NCI-H524 (cell line): ENCODE results near the gene TGM6.

Experiments
- DNase-seq, 2 experiments: peaks; one replicate each; lab custom pipeline; 2025; lab: John Stamatoyannopoulos, UW

Gene TGM6

DNA sequence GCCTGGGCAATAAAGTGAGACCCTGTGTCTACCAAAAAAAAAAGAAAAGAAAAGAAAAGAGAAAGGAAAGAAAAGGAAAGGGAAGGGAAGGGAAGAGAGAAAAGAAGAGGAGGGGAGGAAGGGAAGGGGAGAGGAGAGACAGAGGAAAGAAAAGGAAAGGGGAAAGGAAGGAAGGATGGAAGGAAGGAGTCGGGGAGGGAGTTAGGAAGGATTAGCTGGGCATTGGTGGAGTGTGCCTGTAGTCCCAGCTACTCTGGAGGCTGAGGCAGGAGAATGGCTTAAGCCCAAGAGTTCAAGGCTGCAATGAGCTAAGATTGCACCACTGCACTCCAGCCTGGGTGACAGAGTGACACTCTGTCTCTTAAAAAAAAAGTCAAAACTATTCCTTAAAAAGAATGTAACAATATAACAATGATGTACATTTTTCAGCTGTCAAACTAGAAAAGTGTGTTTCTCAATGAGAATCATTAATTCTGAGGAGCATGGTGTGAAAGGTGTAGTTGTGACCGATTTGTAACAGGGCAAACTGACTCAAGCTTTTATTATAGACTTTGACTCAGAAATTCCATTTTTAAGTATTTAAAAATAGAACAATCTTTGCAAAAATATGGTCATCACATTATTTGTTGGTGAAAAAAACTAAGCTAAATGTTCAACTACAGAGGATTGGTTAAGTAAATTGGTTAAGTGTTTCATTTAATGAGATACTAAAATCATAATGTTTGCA, 75.2 kb downstream of the TGM6 start:
- DNase-seq = no peak

DNA sequence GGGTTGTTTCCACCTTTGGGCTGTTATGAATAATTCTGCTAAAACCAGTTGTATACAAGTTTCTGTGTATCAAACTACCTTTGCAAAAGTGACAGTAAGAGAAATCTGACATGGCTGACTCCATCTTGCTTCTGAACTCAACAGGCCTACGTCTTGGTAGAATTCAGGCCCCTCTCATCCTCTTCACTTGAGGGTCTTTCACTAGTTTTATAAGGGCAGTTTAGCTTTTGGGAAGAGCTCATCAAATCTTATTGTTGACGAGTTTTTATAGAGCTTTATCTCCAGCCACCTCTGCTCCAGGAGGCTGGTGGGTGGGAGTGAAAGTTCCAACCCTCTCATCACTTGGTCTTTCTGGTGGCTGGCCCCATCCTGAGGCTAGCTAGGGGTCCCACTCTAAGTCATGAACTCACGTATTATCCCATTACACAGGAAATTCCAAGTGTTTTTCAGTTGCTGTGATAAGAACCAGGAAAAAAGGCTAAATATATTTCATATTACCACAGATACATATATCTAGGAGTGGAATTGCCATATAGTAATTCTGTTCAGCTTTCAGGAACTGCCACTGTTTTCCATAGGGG, 78.3 kb downstream of the TGM6 start:
- DNase-seq = no peak

DNA sequence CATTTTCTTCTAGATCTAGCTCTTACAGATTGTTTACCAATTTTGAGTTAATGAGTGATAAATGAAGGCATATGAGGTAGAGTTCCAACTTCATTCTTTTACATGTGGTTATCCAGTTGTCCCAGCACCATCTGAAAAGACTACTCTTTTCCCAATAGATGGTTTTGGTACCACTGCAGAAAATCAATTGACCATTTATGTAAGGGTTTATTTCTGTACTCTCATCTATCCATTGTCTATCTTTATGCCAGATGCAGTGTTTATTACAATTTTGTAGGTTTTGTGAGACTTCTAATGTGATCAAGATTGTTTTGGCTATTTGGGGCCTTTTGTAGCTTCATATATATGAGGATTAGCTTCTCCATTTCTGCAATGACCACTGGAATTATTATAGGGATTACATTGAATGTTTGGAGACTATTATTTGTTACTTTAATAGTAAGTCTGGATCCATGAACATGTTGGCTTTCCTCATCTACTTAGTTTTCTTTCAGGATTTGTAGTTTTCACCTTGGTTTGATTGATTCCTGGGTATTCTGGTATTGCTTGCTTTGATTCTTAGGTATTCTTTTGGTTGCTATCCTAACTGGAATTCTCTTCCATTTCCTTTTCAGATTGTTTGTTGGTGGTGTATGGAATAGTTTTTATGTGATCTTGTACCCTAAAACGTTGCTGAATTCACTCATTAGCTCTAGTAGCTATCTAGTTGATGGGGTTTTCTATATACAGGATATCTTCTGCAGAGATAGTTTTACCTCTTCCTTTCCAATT, 79.5 kb downstream of the TGM6 start:
- no peak for DNase-seq

DNA sequence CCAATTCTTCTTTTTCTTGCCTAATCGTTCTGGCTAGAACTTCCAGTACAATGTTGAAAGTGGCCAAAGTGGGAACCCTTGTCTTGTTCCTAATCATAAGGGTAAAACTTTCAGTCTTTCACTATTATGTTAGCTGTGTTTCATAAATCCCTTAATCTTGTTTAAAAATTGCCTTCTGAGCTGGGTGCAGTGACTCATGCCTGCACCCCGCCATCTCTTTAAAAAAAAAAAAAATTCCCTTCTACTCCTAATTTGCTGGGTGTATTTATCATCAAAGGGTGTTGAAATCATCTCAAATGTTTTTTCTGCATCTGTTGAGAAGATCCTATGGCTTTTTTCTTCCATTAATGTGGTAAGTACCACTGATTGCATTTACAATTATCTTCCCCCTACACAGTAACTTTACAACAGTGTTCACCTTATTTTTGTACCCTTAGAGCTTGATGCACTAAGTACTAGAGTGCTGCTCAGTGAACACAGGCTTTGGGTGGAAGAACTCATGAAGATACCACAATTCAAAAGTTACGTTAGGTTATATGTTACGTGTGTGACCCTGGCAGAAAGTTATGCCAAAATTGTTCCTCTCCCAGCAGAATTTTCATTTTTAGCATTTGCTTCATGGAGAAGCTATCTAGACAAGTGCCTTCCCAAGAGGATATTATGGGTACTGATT, 80.2 kb downstream of the TGM6 start:
- DNase-seq = no peak

DNA sequence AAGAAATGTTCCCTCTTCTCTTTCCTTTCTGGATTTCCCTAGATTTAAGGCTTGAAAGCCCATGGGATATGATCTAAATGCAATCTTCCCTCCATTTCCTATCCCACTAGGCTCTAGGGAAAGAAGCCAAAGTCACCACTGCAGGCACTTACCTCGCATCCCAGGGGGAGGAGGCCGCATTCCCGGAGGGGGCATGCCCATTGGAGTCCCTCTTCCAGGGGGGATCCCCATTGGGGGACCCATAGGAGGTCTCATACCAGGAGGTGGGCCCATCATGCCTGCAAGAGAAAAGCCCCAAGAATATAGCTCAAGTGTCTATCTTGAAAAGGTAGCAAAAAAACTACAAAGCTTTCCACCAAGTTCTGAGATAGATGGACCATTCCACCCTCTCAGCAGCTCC, 81.8 kb downstream of the TGM6 start:
- DNase-seq = no peak

DNA sequence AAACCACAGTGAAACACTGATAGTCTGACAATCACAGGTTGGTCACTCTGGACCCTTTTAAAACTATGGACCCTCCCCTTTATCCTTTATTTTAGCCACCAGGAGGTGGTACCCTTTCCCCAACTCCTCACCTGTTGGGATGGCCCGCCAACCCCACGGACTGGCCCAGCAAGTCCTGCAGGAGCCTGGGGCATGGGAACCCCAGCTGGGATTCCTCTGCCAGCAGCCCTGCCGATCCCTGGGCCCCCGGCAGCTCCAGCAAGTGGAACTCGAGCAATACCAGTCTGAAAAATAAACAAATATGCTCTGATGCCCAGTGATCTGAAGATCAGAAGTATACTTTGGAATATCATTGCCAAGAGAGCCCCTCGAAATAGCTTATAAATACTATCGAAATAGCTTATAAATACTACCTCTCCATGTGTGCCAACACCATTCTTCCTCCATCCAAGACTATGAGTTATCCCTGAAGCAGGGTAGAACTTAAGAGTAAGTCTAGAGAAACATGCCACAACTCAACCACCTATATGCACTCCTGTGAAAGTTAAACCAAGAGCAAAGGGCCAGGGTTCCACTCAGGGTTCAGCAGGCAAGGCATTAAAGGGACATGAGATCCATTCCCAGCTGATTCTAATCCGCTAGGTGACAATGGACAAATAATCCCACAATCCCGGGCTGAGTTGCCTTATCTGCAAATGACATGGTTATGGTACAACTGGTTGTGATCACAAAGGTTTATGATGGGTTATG, 83.1 kb downstream of the TGM6 start:
- no peak for DNase-seq

DNA sequence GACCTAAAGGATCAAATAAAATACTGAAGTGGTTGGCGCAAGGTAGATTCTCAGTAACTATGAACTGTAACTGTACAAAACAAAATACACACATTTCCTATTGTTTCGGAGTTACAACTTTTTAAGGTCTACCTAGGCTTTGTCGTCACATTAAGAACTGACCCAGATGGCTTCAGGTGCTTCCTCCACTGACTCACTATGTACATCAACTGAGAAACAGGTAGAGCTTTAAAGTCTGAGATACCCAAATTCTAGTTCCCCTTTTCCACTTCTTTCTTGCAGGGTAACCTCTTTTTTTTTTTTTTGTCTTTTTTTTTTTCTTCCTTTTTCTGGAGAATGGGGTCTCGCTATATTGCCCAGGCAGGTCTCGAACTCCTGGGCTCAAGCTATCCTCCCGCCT, 84.4 kb downstream of the TGM6 start:
- no peak for DNase-seq

DNA sequence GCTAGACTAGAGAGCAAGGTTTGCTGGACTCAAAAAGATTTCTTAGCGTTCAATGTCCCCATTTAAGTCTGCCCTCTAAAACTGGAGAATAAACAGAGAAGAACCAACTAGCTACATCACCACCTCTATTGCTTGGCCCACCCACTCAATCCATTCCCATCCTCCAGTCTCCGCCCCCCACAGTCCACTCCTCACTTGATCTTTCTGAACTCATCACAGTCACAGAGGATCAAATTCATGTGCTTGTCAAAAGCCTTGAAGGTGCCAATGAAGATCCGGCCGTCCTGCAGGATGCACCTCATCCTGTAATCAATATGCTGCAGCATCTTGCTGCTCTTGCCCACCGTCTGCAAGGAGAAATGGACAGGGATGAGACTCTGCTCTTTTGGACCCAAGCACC, 86.7 kb downstream of the TGM6 start:
- no peak for DNase-seq

DNA sequence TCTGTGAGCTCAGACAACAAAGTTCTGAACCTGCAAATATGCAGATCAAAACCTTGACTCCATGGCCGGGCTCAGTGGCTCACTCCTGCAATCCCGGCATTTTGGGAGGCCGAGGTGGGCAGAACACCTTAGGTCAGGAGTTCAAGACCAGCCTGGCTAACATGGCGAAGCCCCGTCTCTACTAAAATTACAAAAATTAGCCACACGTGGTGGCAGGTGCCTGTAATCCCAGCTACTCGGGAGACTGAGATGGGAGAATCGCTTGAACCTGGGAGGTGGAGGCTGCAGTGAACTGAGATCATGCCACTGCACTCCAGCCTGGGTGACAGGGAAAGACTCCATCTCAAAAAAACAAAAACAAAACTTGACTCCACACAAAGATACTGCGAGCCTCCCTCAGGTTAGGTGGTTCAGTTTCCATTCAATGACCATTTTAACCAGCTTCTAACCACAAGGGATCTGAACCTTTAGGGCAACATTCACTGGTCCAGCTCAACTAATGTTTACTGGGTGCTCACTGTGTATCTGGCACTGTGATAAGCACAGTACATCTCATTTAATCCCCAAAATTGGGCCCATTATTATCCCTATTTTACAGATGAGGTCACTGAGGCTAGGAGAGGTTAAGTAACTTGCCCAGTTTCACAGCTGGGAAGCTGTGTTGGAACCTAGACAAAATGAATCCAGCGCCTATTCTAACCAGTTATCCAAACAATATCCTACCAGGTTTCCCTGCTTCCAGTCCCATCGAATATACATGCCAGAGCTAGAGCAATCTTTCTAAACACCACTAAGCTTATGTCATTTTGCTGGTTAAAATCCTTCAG, 88.1 kb downstream of the TGM6 start:
- DNase-seq = no peak

DNA sequence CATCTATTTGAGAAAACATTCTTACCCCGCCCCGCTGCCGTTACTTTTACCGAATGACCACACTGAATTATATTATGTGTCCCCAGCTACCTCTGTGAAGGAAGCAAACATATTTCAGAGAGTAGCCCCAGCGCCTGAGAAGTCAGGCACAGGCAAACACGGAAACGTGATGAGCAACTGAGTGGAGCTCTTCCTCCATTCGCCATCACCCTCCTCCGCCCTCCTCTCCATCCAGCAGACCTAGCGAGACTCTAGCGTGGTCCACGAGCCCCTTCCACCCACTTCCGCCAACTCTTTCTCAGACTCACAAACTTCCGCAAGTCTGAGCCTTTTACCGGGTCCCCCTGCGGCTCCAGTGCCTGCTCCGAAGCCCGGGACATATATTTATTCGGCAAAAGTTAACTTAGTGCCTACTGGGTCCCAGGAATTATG, 89.3 kb downstream of the TGM6 start:
- peak; percentile 9 to 63 for DNase-seq

DNA sequence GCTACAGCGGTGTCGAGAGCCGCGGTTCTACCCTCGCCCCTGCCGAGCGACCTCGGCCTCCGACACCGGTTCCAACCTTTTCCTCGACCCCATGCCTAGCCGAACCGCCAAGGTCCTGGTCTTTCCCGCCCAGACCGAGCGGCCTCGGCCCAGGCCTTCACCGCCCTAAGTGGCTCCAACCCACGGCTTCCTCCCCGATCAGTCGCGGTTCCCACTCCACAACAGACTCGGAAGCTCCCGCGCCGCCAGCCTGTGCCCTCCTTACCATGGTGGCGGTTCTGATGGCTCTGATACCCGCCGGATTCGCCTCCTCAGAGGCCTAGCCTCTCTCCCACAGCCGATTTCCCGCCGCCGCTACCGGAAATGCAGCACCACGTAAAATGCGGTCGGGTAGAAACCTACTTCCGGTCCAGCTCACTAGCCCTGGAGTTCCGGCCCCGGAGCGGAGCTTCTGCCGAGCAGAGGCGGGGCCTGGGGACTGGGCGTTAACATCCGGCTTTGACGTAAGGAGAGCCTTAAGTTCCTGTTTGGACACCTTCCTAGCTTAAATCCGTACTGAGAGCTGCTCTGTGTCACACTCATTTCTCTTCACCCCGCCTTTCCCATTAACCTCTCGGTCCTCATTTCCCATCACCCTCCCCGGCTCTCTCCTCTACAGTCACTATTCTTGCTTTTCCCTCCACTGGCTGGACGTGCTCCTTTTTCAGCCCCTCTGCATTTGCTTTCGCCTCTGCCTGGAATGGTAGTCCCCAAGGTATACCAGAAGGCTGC, 89.9 kb downstream of the TGM6 start, which contains the start of gene SNRPB:
TSS of gene SNRPB (minus strand) at position 367 of the 771 bp plus-strand sequence. CDS start at position 268, 99 bp downstream.
- DNase-seq = peak; percentile 98 to 99

DNA sequence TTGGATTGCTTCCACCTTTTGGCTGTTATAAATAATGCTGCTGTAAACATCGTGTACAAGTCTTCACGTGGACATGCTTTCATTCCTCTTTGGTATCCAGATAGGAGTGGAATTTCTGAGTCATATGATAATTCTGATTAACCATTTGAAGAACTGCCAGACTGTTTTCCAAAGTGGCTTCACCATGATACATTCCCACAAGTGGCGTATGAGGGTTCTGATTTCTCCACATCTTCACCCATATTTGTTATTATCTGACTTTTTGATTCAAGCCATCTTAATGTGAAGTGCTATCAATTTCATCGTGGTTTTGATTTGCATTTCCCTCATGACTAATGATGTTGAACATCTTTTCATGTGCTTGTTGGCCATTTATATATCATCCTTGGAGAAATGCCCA, 92.8 kb downstream of the TGM6 start:
- no peak for DNase-seq

DNA sequence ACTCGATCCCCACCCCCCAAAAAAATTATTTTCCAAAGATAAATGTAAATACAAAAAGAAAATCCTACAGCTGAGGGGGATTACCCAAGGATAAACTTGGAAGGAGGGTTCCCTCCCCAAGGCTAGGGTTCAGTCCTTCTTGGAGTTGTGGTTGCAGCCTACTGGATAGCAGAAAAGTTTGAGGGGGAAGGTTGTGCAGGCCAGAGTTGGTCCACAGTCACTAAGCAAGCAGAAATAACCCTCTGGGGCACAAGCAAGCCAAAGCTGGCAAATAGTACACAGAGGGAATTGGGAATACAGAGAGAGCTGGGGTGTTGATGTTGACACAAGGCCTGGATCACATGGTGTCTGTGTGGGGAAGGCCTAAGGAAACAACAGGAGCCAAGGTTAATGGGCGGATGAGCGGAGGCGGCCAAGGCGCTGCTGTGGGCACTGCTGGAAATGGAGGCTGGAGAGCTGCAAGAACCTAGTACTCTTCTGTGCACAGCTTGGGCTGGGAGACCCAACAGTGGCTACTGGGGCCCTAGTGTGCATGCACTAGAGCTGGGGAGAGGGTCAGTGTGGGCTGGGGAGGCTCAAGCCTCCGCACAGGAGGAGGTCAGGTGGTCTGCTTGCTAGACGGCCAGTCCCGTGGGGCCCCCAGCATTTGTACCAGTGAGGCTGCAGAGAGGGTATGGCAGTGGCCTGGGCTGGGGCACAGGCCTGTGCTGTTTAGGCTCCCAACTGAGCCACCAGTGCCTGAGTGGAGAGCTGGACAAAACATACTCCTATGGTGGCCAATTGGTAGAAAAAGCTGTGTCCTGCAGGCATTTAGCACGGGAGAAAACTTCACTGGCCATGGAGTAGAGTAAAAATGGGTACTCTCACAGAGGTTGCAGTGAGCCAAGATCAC, 95.4 kb downstream of the TGM6 start:
- no peak for DNase-seq

DNA sequence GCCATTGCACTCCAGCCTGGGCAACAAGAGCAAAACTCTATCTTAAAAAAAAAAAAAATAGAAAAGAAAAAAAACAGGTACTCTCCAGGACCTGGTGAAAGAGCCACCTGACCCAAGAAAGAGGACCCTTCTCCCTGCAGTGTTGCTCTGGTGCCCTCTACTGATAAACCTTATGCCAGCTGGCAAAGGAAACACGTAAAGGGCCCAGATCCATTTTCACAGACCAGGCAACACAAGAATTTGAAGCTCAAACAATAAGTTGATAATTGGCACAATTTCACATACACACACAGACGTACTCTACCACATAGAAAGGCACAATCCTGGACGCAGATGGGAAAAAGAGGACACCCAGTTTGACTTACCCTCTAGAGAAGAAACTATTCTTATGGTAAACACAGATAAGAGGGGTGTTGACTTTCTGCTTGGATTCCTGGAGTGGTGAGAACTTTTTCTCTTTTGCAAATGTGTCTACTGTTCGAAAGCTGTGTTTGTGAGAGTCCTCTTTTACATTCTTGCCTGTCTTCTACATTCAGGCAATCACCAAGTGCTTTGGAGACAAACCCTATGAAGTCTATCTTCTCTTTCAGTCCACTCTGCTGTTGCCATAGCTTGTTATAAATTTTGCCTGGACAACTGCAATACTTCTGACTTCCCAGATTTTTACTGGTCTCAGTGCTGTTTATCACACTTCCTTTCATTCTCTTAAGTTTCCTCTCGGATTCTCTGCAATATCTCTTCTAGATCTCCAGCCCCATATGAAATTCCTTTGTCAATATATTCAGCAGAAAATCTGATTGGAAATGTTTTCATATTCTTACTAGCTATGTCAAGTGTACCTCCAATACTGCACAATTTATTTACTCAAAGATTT, 96.3 kb downstream of the TGM6 start:
- no peak for DNase-seq

DNA sequence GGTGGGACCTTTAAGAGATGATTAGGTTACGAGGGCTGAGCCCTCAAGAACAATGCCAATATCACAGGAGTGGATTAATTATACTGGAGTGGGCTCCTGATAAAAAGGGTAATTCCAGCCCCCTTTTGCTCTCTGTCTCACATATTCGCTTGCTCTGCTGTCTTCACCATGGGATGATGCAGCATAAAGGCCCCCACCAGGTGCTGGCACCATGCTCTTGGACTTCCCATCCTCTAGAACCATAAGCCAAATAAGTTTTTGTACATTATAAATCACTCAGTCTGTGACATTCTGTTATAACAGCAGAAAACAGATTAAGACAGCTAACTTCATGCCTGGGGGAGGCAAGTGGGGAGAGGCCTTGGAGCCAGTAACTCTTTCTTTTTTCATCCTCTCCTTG, 99.7 kb downstream of the TGM6 start:
- DNase-seq = no peak
